Fibroblast of mammary gland (primary cell): ENCODE measurements around the gene ETV6.

Experiments used
- DNase-seq: peaks from one replicate; pipeline ENCODE4 v3.0.0-alpha.2; 2010; ENCODE audit warnings: low read depth
- H3K4me3 ChIP-seq: 2 replicates; pipeline ENCODE4 v1.5.1; 2011; ENCODE audit warnings: low read depth, mild to moderate bottlenecking, low read length, moderate library complexity; ENCODE audit not compliant: control insufficient read depth
- CTCF ChIP-seq: conservative IDR thresholded peaks from 2 replicates; pipeline ENCODE4 v1.5.1; 2011; ENCODE audit warnings: low read depth, low read length, inconsistent platforms; ENCODE audit not compliant: control insufficient read depth, insufficient read depth

ETV6 gene

GRCh38 chr12:11836282-11837151 is 187.0 kb downstream of the ETV6 start:
- no peak overlapping the region for H3K4me3 ChIP-seq
- TF ChIP-seq CTCF = no peak
- DNase-seq = no peak

- TF ChIP-seq CTCF = no peak
- no peak for DNase-seq
- H3K4me3 ChIP-seq = no peak overlapping the region
These were observed 187.9 kb downstream of the ETV6 start for GRCh38 chr12:11837216-11837934.

- no peak overlapping the region for H3K4me3 ChIP-seq
- no peak for TF ChIP-seq CTCF
- DNase-seq = no peak
These were observed 188.9 kb downstream of the ETV6 start for GRCh38 chr12:11838403-11838802.

GRCh38 chr12:11839091-11839641 is 189.7 kb downstream of the ETV6 start:
- H3K4me3 ChIP-seq = no peak overlapping the region
- peak; percentile 84 for DNase-seq
- TF ChIP-seq CTCF = no peak

GRCh38 chr12:11840366-11840765 is 190.9 kb downstream of the ETV6 start:
- DNase-seq = no peak
- no peak for TF ChIP-seq CTCF
- no peak overlapping the region for H3K4me3 ChIP-seq

GRCh38 chr12:11846488-11846887 is 197.0 kb downstream of the ETV6 start:
- DNase-seq = no peak
- no peak overlapping the region for H3K4me3 ChIP-seq
- TF ChIP-seq CTCF = no peak
